Measurements from ENCODE around the gene ZCRB1.

The ZCRB1 gene

DNA sequence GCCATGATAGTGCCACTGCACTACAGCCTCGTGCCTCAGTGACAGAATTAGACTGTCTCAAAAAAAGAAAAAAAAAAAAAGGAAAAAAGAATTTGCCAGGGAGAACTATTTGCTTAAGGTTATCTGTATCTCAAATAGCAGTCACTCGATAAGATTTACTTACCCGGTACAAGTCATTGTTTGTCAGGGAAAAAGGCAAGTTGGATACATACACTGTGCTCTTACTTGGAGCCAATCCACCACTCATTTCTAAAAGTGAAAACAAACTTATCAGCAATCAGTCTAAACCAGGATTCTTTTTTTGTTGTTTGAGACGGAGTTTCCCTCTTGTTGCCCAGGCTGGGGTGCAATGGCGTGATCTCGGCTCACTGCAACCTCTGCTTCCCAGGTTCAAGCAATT, 2.0 kb downstream of the ZCRB1 start:
- Histone ChIP-seq H3K27me3 (ENCODE audit: control insufficient read depth, insufficient read depth, low read length) (no peaks in the 10 kb centered on the region), H3K9me3 (ENCODE audit: control insufficient read depth, insufficient read depth, low read length) (no peaks in the 10 kb centered on the region), H3K4me1 (ENCODE audit: control insufficient read depth, insufficient read depth, low read length) (no peaks in the 10 kb centered on the region), H3K4me3 (ENCODE audit: low read depth, low read length) (no peak overlapping the region), H3K9ac (ENCODE audit: low read depth, low read length) (no peak overlapping the region), H3K36me3 (ENCODE audit: control insufficient read depth, insufficient read depth, low read length) (no peaks in the 10 kb centered on the region)

DNA sequence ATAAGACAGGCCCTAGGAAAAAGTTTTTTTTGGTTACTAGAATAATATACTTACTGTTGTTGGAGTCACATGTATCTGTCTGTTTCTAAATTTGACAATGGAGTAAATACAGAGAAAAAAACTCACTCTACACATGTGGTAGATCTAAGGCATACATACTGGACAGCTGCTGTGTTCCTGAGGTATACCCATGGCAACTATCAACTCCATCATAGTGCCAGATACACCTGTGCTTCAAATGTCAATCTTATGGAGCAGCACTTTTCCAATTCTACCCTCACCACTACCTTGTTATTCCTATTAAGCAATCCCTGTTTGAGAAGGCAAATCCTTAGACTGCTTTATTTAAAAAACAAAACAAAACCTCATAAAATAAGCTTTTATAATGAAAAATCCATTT, 3.3 kb downstream of the ZCRB1 start:
- Histone ChIP-seq H3K36me3 (ENCODE audit: control insufficient read depth, insufficient read depth, low read length) (no peaks in the 10 kb centered on the region), H3K9ac (ENCODE audit: low read depth, low read length) (no peak overlapping the region), H3K4me1 (ENCODE audit: control insufficient read depth, insufficient read depth, low read length) (no peaks in the 10 kb centered on the region), H3K4me3 (ENCODE audit: low read depth, low read length) (no peak overlapping the region), H3K27me3 (ENCODE audit: control insufficient read depth, insufficient read depth, low read length) (no peaks in the 10 kb centered on the region), H3K9me3 (ENCODE audit: control insufficient read depth, insufficient read depth, low read length) (no peaks in the 10 kb centered on the region)

- Histone ChIP-seq H3K27me3 (ENCODE audit: control insufficient read depth, insufficient read depth, low read length) (no peaks in the 10 kb centered on the region), H3K4me1 (ENCODE audit: control insufficient read depth, insufficient read depth, low read length) (no peaks in the 10 kb centered on the region), H3K4me3 (ENCODE audit: low read depth, low read length) (no peak overlapping the region), H3K9ac (ENCODE audit: low read depth, low read length) (no peak overlapping the region), H3K9me3 (ENCODE audit: control insufficient read depth, insufficient read depth, low read length) (no peaks in the 10 kb centered on the region), H3K36me3 (ENCODE audit: control insufficient read depth, insufficient read depth, low read length) (no peaks in the 10 kb centered on the region)
These were observed 5.1 kb downstream of the ZCRB1 start for GRCh38 chr12:42320796-42321195.

- no peak overlapping the region for H3K9ac ChIP-seq (ENCODE audit: low read depth, low read length)
- H3K36me3 ChIP-seq (ENCODE audit: control insufficient read depth, insufficient read depth, low read length): no peaks in the 10 kb centered on the region
- H3K9me3 ChIP-seq (ENCODE audit: control insufficient read depth, insufficient read depth, low read length): no peaks in the 10 kb centered on the region
- no peak overlapping the region for H3K4me3 ChIP-seq (ENCODE audit: low read depth, low read length)
- H3K4me1 ChIP-seq (ENCODE audit: control insufficient read depth, insufficient read depth, low read length): no peaks in the 10 kb centered on the region
- no peaks in the 10 kb centered on the region for H3K27me3 ChIP-seq (ENCODE audit: control insufficient read depth, insufficient read depth, low read length)
These were observed 10.8 kb downstream of the ZCRB1 start for GRCh38 chr12:42315108-42315507.

- no peaks in the 10 kb centered on the region for H3K27me3 ChIP-seq (ENCODE audit: control insufficient read depth, insufficient read depth, low read length)
- H3K9ac ChIP-seq (ENCODE audit: low read depth, low read length): no peak overlapping the region
- H3K4me3 ChIP-seq (ENCODE audit: low read depth, low read length): no peak overlapping the region
- H3K36me3 ChIP-seq (ENCODE audit: control insufficient read depth, insufficient read depth, low read length): no peaks in the 10 kb centered on the region
- H3K9me3 ChIP-seq (ENCODE audit: control insufficient read depth, insufficient read depth, low read length): no peaks in the 10 kb centered on the region
- no peaks in the 10 kb centered on the region for H3K4me1 ChIP-seq (ENCODE audit: control insufficient read depth, insufficient read depth, low read length)
These were observed 15.9 kb downstream of the ZCRB1 start for GRCh38 chr12:42309996-42310395.

GRCh38 chr12:42308390-42308789, 17.5 kb downstream of the ZCRB1 start:
- no peak overlapping the region for H3K4me3 ChIP-seq (ENCODE audit: low read depth, low read length)
- no peaks in the 10 kb centered on the region for H3K27me3 ChIP-seq (ENCODE audit: control insufficient read depth, insufficient read depth, low read length)
- no peaks in the 10 kb centered on the region for H3K9me3 ChIP-seq (ENCODE audit: control insufficient read depth, insufficient read depth, low read length)
- no peak overlapping the region for H3K9ac ChIP-seq (ENCODE audit: low read depth, low read length)
- H3K36me3 ChIP-seq (ENCODE audit: control insufficient read depth, insufficient read depth, low read length): no peaks in the 10 kb centered on the region
- no peaks in the 10 kb centered on the region for H3K4me1 ChIP-seq (ENCODE audit: control insufficient read depth, insufficient read depth, low read length)

DNA sequence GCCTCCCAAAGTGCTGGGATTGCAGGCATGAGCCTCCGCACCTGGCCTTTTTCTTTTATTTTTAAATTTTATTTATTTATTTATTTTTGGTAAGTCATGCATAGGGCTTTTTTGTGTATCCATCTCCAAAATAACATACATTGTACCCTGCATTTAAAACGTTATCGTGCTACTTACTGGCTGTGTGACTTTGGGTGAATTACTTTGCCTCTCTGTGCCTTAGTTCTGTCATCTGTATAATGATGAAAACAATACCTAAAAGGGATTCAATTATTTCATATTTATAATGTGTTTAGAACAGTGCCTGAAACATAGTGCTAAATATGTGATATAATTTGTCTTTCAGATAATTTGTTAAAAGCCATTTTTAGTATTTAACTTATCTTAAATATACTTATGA, 19.6 kb downstream of the ZCRB1 start:
- Histone ChIP-seq H3K9ac (ENCODE audit: low read depth, low read length) (no peak overlapping the region), H3K4me1 (ENCODE audit: control insufficient read depth, insufficient read depth, low read length) (no peaks in the 10 kb centered on the region), H3K27me3 (ENCODE audit: control insufficient read depth, insufficient read depth, low read length) (no peaks in the 10 kb centered on the region), H3K4me3 (ENCODE audit: low read depth, low read length) (no peak overlapping the region), H3K36me3 (ENCODE audit: control insufficient read depth, insufficient read depth, low read length) (no peaks in the 10 kb centered on the region), H3K9me3 (ENCODE audit: control insufficient read depth, insufficient read depth, low read length) (no peaks in the 10 kb centered on the region)

GRCh38 chr12:42299392-42300308, 26.2 kb downstream of the ZCRB1 start:
- Histone ChIP-seq H3K36me3 (ENCODE audit: control insufficient read depth, insufficient read depth, low read length) (no peaks in the 10 kb centered on the region), H3K27me3 (ENCODE audit: control insufficient read depth, insufficient read depth, low read length) (no peaks in the 10 kb centered on the region), H3K4me1 (ENCODE audit: control insufficient read depth, insufficient read depth, low read length) (no peaks in the 10 kb centered on the region), H3K9me3 (ENCODE audit: control insufficient read depth, insufficient read depth, low read length) (no peaks in the 10 kb centered on the region), H3K9ac (ENCODE audit: low read depth, low read length) (no peak overlapping the region), H3K4me3 (ENCODE audit: low read depth, low read length) (no peak overlapping the region)

DNA sequence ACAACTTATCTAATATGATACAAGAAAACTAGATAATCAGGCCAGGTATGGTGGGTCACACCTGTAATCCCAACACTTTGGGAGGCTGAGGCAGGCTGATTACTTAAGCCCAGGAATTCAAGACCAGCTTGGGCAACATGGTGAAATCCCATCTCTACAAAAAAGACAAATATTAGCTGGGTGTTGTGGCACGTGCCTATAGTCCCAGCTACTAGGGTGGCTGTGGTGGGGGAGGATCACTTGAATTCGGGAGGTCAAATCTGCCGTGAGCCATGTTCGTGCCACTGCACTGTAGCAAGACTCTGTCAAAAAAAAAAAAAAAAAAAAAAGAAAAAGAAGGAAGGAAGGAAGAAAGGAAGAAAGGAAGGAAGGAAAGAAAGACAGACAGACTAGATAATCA, 27.0 kb downstream of the ZCRB1 start:
- Histone ChIP-seq H3K9ac (ENCODE audit: low read depth, low read length) (no peak overlapping the region), H3K27me3 (ENCODE audit: control insufficient read depth, insufficient read depth, low read length) (no peaks in the 10 kb centered on the region), H3K36me3 (ENCODE audit: control insufficient read depth, insufficient read depth, low read length) (no peaks in the 10 kb centered on the region), H3K4me3 (ENCODE audit: low read depth, low read length) (no peak overlapping the region), H3K4me1 (ENCODE audit: control insufficient read depth, insufficient read depth, low read length) (no peaks in the 10 kb centered on the region), H3K9me3 (ENCODE audit: control insufficient read depth, insufficient read depth, low read length) (no peaks in the 10 kb centered on the region)

GRCh38 chr12:42296503-42297109, 29.3 kb downstream of the ZCRB1 start:
- no peak overlapping the region for H3K9ac ChIP-seq (ENCODE audit: low read depth, low read length)
- no peaks in the 10 kb centered on the region for H3K9me3 ChIP-seq (ENCODE audit: control insufficient read depth, insufficient read depth, low read length)
- H3K27me3 ChIP-seq (ENCODE audit: control insufficient read depth, insufficient read depth, low read length): no peaks in the 10 kb centered on the region
- H3K36me3 ChIP-seq (ENCODE audit: control insufficient read depth, insufficient read depth, low read length): no peaks in the 10 kb centered on the region
- H3K4me1 ChIP-seq (ENCODE audit: control insufficient read depth, insufficient read depth, low read length): no peaks in the 10 kb centered on the region
- no peak overlapping the region for H3K4me3 ChIP-seq (ENCODE audit: low read depth, low read length)

DNA sequence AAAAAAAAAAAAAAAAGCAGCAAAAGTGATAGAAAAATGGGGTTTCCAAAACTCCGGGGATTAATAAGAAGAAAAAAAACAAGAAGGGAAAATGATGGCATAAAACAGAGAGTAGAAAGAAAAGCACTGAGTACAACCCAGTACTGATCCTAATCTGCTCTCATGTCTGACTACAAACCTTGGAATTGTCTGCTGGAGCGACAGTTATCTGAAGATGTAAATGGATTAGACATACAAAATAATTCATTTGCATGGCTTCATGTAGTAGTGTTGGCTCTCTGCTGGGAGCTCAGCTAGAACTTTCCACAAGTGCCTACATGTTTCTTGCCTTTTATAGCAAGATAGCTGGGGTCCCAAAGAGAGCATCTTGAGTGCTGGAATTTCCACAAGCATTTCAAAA, 34.2 kb downstream of the ZCRB1 start:
- Histone ChIP-seq H3K9ac (ENCODE audit: low read depth, low read length) (no peak overlapping the region), H3K4me3 (ENCODE audit: low read depth, low read length) (no peak overlapping the region), H3K27me3 (ENCODE audit: control insufficient read depth, insufficient read depth, low read length) (no peaks in the 10 kb centered on the region), H3K9me3 (ENCODE audit: control insufficient read depth, insufficient read depth, low read length) (no peaks in the 10 kb centered on the region), H3K36me3 (ENCODE audit: control insufficient read depth, insufficient read depth, low read length) (no peaks in the 10 kb centered on the region), H3K4me1 (ENCODE audit: control insufficient read depth, insufficient read depth, low read length) (no peaks in the 10 kb centered on the region)

DNA sequence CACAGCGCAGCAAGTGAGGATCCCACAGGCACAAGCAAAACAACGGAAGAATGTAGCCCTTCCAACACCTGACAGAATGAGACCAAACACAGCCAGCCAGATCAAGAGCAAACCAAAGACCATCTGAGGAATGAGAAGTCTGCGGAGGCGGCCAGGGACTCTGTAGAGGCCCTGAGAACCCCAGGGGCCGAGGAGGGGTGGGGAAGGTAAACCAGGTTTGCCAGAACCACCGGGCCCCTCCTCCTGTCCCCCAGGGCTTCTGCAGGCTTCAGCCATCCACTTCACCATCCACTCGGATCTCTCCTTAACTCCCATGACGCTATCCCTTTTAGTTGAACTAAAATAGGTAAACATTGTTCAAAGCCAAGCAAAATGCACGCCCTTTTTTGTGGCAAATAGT, 37.4 kb downstream of the ZCRB1 start:
- no peaks in the 10 kb centered on the region for H3K36me3 ChIP-seq (ENCODE audit: control insufficient read depth, insufficient read depth, low read length)
- H3K9ac ChIP-seq (ENCODE audit: low read depth, low read length): no peak overlapping the region
- H3K4me3 ChIP-seq (ENCODE audit: low read depth, low read length): no peak overlapping the region
- H3K9me3 ChIP-seq (ENCODE audit: control insufficient read depth, insufficient read depth, low read length): no peaks in the 10 kb centered on the region
- H3K27me3 ChIP-seq (ENCODE audit: control insufficient read depth, insufficient read depth, low read length): no peaks in the 10 kb centered on the region
- no peaks in the 10 kb centered on the region for H3K4me1 ChIP-seq (ENCODE audit: control insufficient read depth, insufficient read depth, low read length)

Measured in iPS-15b (cell line).